ENCODE results near the gene TARS2.

DNA sequence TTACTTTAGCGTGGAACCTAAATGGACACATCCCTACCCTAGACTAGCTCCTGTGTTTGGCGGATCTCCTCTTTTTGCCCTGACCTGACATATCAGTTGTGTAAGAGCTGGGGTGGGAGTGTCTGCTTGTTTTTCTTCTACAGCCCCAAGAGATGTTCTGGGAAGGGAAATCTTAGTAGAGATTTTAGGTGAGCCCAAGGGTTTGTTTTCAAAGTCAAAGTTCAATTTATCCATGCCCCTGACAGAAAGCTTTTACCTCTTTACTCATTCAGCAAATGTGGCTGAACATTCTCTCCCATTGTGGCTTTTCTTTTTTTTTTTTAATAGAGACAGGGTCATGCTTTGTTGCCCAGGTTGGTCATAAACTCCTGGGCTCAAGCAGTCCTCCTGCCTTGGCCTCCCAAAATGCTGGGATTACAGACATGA lies 7.3 kb upstream of the TARS2 start:
- TF ChIP-seq RAD21 (IDR thresholded peaks at IDR 0.05; ENCODE audit: low read depth) (no peak), TCF12 (IDR thresholded peaks at IDR 0.05; ENCODE audit: low read depth) (no peak)
